NCI-H1694 treated with DMSO at 0.1 percent for 48 hours (cell line): Measurements from ENCODE around the gene LMO4.

Source experiments
- DNase-seq: peaks from one replicate; lab custom pipeline; 2025; lab: John Stamatoyannopoulos, UW

LMO4 gene

DNA sequence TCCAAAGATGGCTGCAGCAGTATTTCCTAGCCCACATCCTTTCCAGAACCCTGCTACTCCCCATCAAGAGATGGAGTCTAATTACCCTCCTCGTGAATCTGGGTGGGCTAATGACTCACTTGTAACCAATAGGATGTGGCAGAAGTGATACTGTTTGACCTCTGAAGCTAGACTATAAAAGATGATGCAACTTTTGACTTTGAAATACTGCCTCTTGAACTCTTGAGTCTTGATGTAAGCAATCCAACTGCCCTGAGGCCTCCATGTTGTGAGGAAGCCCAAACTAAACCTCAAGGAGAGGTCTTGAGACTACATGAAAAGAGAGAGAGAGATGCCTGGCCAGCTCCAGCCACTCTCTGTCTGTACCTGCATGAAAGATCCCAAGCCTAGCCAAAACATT, 29.5 kb downstream of the LMO4 start:
- DNase-seq = no peak

- no peak for DNase-seq
These were observed 30.9 kb downstream of the LMO4 start for GRCh38 chr1:87359586-87359985.

DNA sequence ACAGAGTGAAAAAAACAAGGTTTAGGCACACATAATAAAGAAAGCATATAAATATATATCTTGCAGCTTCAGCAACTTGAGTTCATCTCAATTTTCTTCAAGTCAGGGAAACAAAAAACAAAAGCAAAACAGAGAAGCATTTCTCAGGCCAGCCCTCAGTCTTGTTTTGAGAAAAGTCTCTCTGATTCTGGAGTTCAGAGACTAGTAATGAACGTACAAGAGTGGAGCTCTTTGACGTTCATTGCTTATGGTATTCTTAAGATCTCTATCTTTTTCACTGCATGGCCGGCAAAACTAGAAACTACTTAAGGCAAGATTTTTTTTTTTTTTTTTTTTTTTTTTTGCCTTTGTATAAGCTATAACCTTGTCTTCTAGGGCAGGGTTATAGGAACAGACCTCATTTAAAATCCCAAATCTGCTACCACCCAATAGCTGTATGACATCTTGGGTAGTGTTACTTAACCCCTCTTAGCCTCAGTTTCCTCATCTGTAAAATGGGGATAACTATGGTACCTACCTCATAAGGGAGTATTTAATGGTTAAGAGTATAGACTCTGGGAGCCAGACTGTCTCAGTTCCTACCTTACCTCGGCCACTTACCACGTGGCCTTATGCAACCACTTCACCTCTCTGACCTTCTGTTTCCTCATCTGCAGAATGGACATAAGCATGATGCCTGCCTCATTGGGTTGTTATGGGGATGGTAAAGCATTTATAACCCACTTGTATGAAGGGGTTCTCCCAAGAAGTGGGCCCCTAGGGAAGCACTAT, 33.6 kb downstream of the LMO4 start:
- DNase-seq = no peak

DNA sequence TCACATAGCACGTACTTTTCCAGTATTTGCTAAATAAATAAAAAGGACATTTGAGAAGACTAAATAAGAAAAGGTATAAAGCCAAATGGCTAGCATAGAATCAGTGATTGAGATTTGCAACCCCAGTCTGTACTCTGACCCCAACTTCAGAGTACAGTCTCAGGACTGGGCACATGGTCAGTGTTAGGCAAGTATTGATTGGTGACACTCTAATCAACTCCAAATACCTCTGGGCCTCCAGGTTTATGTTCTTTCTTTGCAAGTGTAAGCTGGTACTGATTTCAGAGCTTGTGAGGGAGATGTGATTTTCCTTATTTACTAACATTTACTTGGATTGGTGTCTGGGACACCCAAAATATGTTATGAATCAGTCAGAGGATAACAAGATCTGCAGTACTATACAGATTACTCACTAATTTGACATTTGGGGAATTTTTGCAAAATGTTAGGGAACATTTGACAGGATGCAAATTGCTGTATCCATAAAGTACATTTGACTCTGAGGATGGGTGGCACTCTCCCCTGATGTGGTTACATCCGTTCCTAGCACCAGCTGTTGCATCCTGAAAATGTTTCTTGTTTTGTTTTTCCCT, 34.2 kb downstream of the LMO4 start:
- DNase-seq = no peak

GRCh38 chr1:87367549-87367948, 38.9 kb downstream of the LMO4 start:
- DNase-seq = no peak

DNA sequence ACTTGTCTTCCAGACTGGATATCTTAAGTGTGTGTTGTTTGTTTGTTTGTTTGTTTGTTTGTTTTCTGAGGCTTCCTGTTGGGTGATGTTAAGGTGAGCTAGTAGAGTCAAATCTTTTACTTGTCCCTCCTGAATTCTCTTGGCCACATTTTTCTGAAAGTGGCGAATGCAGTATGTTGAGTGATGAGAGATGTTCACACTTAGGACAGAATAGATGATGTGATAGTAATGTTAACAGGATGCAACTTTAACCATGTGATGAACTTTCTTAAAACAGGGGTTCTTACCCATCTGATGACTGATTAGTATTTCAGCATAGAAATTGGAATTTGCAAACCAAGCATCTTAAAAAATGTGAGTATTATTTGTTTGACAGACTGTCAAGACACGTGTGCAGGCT, 40.2 kb downstream of the LMO4 start:
- no peak for DNase-seq

GRCh38 chr1:87369736-87370478, 41.2 kb downstream of the LMO4 start:
- no peak for DNase-seq

DNA sequence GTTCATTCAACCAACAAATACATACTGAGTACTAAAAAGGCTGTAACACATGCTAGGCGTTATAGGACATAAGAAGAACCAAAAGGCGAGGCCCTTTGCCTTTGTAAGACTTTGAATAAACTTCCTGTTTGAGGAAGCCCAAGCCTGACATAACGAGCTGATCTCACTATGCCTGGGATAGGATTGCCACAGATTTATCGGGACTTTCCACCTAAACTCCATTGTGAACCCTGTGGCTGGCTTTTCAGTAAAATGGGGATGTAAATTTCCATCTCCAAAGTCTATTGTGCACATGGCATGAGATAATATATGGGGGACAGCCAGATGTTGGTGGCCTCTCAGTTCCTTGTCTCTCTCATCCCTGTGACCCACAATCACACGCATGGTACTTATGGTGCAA, 41.9 kb downstream of the LMO4 start:
- no peak for DNase-seq

- no peak for DNase-seq
These were observed 50.6 kb downstream of the LMO4 start for GRCh38 chr1:87379306-87379705.

- no peak for DNase-seq
These were observed 57.6 kb downstream of the LMO4 start for GRCh38 chr1:87386217-87386790.

GRCh38 chr1:87388411-87388810, 59.7 kb downstream of the LMO4 start:
- no peak for DNase-seq

DNA sequence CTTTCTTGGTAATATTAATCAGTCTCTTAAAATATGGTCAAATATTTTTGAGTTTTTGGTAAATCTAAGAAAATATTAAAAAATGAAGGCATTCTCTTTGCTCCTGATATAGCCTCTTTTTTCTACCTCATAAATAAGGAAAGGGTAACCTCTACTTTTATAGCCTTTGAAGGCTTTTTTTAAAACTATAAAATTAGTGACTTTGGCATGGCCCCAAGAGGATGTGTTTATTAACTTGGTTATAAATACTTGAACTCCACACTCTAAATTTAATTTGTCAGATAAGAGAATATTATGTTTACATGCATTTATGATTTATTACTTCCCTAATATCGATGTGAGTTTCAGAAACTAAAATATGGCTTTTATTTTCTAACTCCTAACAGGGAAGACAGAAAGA, 60.3 kb downstream of the LMO4 start:
- no peak for DNase-seq

DNA sequence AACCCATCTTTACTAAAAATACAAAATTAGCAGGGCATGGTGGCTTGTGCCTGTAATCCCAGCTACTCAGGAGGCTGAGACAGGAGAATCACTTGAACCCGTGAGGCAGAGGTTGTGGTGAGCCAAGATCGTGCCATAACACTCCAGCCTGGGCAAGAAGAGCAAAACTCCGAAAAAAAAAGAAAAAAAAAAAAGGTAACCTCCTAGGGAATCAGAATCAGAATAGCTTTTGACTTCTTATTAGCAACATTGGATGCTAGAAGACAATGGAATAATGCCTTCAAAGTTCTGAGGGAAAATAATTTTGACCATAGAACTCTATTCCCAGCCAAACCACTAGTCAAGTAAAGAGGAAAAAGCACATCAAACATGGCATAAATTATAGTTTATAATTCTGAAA, 60.9 kb downstream of the LMO4 start:
- no peak for DNase-seq

- no peak for DNase-seq
These were observed 63.8 kb downstream of the LMO4 start for GRCh38 chr1:87392248-87393192.

DNA sequence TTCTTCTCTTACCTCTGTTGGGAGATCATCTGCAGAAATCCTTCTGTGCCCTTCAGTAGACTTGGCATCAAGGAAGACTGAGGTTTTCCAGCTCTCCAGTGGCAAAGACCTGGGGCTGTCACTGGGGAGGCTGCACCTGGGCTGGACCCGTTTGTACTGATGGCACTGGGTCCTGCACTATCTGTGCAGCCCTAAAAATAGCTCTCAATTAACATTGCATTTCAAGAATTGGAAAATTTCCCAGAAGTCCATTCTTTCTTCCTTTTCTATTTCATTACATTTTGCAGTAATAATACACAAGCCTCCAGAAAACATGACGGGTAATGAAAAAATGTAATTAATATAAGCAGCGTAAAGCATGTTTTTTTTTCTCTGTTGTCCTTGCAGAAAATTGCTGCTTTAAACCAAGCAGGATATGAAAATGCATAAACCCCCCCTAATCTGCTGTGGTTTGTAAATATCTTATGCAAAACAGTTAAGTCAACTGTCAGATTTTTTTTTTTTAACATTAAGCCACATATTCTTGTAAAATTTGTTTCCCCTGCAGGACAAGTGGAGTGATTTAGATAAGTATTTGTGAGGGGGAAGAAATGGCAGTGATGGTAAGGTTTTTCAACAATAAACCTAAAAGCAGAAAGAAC, 64.9 kb downstream of the LMO4 start:
- DNase-seq = no peak

GRCh38 chr1:87394513-87394912, 65.8 kb downstream of the LMO4 start:
- DNase-seq = no peak

GRCh38 chr1:87394982-87395381, 66.3 kb downstream of the LMO4 start:
- DNase-seq = no peak
